Neutrophil (primary cell): ENCODE results near the gene MAPKAPK2.

Experiments
- H3K27ac ChIP-seq: fragments of 200-600 bp; sonication (generic); 2 replicates; pipeline ENCODE4 v1.5.1; 2016; ENCODE audit warnings: mild to moderate bottlenecking, moderate library complexity
- H3K27me3 ChIP-seq: fragments of 200-600 bp; sonication (generic); 2 replicates; pipeline ENCODE4 v1.6.0; 2016; ENCODE audit warnings: mild to moderate bottlenecking
- H3K36me3 ChIP-seq: fragments of 200-600 bp; sonication (generic); 2 replicates; pipeline ENCODE4 v1.5.1; 2017
- H3K4me1 ChIP-seq, 2 experiments: fragments of 200-600 bp in 1 of 2; sonication (generic) in 1 of 2; 1 replicate in 1 of 2; 2 replicates in 1 of 2; pipeline versions ENCODE4 v1.5.1 to v1.6.1; 2013 to 2016; ENCODE audit warnings: low read depth in 1 of 2, low read length in 1 of 2, mild to moderate bottlenecking in 1 of 2, moderate library complexity in 1 of 2; ENCODE audit not compliant: control insufficient read depth in 1 of 2, insufficient read depth in 1 of 2
- H3K4me3 ChIP-seq, 2 experiments: fragments of 200-600 bp in 1 of 2; sonication (generic) in 1 of 2; 1 replicate in 1 of 2; 2 replicates in 1 of 2; pipeline ENCODE4 v1.5.1; 2013 to 2016; ENCODE audit warnings: low read depth in 1 of 2, low read length in 1 of 2, mild to moderate bottlenecking in 1 of 2, moderate library complexity in 1 of 2
- H3K9me3 ChIP-seq: fragments of 200-600 bp; sonication (generic); 2 replicates; pipeline ENCODE4 v1.5.1; 2016
- CTCF ChIP-seq: fragments of 200-600 bp; sonication (generic); IDR thresholded peaks from 2 replicates; pipeline ENCODE4 v1.5.1; 2016; ENCODE audit warnings: antibody characterized with exemption

MAPKAPK2 gene

GRCh38 chr1:206685769-206686477 is 1.2 kb downstream of the MAPKAPK2 start:
- no peak for TF ChIP-seq CTCF
- Histone ChIP-seq H3K9me3 (no peaks in the 10 kb centered on the region), H3K27me3 (no peaks in the 10 kb centered on the region), H3K27ac (peak overlapping the region; percentile 98), H3K4me1 (peaks cover 46 to 47% of the 10 kb centered on the region in 2 experiments), H3K4me3 (peak overlapping the region; percentile 65 to 82), H3K36me3 (no peaks in the 10 kb centered on the region)

GRCh38 chr1:206686478-206687249 is 2.0 kb downstream of the MAPKAPK2 start:
- Histone ChIP-seq H3K27me3 (no peaks in the 10 kb centered on the region), H3K4me1 (peaks cover 52 to 53% of the 10 kb centered on the region in 2 experiments), H3K27ac (peak overlapping the region; percentile 98), H3K9me3 (no peaks in the 10 kb centered on the region), H3K36me3 (no peaks in the 10 kb centered on the region), H3K4me3 (peak overlapping the region; percentile 65 to 82)
- TF ChIP-seq CTCF: no peak

- peak overlapping the region; percentile 98 for H3K27ac ChIP-seq
Measured at GRCh38 chr1:206687251-206687914, 2.7 kb downstream of the MAPKAPK2 start.

GRCh38 chr1:206687915-206688442 is 3.3 kb downstream of the MAPKAPK2 start:
- peaks cover 62 to 65% of the 10 kb centered on the region in 2 experiments for H3K4me1 ChIP-seq
- peaks cover 4% of the 10 kb centered on the region for H3K36me3 ChIP-seq
- H3K27ac ChIP-seq: peak overlapping the region; percentile 98
- no peaks in the 10 kb centered on the region for H3K9me3 ChIP-seq
- no peaks in the 10 kb centered on the region for H3K27me3 ChIP-seq
- no peak for TF ChIP-seq CTCF
- H3K4me3 ChIP-seq: peak overlapping the region in 1 of 2 experiments; percentile 82

More at GRCh38 chr1:206687251-206687914, 2.7 kb downstream of the MAPKAPK2 start:
- Histone ChIP-seq H3K36me3 (no peaks in the 10 kb centered on the region), H3K27me3 (no peaks in the 10 kb centered on the region), H3K4me3 (peak overlapping the region; percentile 65 to 82), H3K9me3 (no peaks in the 10 kb centered on the region), H3K4me1 (peaks cover 59% of the 10 kb centered on the region in 2 experiments)
- no peak for TF ChIP-seq CTCF

- no peak overlapping the region for H3K27ac ChIP-seq
- no peaks in the 10 kb centered on the region for H3K27me3 ChIP-seq
- no peak overlapping the region for H3K4me3 ChIP-seq
- TF ChIP-seq CTCF: no peak
- peaks cover 17% of the 10 kb centered on the region for H3K36me3 ChIP-seq
- H3K9me3 ChIP-seq: no peaks in the 10 kb centered on the region
- peaks cover 64 to 75% of the 10 kb centered on the region in 2 experiments for H3K4me1 ChIP-seq
Measured at GRCh38 chr1:206690516-206690915, 5.8 kb downstream of the MAPKAPK2 start.
